ENCODE measurements around the gene RAD23A.

DNA sequence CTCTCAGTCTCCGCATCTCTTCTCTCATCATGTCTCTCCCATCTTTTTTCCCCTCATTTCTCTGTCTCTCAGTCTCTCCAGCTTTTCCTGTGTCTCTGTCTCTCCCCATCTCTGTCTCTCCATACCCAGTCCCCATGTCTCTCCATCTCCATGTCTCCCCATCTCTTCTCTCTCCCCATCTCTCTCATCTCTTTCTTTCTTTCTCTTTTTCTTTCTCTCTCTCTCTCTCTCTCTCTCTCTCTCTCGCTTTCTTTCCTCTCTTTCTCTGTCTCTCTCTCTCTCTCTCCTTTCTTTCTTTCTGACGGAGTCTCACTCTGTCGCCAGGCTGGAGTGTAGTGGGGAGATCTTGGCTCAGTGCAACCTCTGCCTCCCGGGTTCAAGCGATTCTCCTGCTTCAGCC is 37.0 kb downstream of the RAD23A start:
- TF ChIP-seq, protein P1, sequence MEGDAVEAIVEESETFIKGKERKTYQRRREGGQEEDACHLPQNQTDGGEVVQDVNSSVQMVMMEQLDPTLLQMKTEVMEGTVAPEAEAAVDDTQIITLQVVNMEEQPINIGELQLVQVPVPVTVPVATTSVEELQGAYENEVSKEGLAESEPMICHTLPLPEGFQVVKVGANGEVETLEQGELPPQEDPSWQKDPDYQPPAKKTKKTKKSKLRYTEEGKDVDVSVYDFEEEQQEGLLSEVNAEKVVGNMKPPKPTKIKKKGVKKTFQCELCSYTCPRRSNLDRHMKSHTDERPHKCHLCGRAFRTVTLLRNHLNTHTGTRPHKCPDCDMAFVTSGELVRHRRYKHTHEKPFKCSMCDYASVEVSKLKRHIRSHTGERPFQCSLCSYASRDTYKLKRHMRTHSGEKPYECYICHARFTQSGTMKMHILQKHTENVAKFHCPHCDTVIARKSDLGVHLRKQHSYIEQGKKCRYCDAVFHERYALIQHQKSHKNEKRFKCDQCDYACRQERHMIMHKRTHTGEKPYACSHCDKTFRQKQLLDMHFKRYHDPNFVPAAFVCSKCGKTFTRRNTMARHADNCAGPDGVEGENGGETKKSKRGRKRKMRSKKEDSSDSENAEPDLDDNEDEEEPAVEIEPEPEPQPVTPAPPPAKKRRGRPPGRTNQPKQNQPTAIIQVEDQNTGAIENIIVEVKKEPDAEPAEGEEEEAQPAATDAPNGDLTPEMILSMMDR (IDR thresholded peaks at IDR 0.05) = no peak
- TF ChIP-seq POLR2AphosphoS5 (IDR thresholded peaks at IDR 0.05) (no peak), POLR2A (IDR thresholded peaks at IDR 0.05) (no peak)
